DND-41 (cell line): ENCODE results near the gene ADAMTS13.

Experiments
- CTCF ChIP-seq: IDR thresholded peaks from 2 replicates; pipeline ENCODE4 v1.5.1; 2012; ENCODE audit warnings: borderline replicate concordance, low read length, moderate library complexity, mild to moderate bottlenecking; ENCODE audit not compliant: poor library complexity, severe bottlenecking; ENCODE audit errors: extremely low read depth
- EZH2 ChIP-seq: IDR thresholded peaks from 3 replicates; pipeline ENCODE4 v1.6.1; 2012; ENCODE audit warnings: borderline replicate concordance, low read depth, mild to moderate bottlenecking, moderate library complexity, low read length, inconsistent platforms; ENCODE audit not compliant: severe bottlenecking

- TF ChIP-seq EZH2 (no peak), CTCF (no peak)
Measured at GRCh38 chr9:133484671-133485437, 62.7 kb downstream of the ADAMTS13 start.
